ENCODE measurements around the gene HLA-DOB.

The HLA-DOB gene

DNA sequence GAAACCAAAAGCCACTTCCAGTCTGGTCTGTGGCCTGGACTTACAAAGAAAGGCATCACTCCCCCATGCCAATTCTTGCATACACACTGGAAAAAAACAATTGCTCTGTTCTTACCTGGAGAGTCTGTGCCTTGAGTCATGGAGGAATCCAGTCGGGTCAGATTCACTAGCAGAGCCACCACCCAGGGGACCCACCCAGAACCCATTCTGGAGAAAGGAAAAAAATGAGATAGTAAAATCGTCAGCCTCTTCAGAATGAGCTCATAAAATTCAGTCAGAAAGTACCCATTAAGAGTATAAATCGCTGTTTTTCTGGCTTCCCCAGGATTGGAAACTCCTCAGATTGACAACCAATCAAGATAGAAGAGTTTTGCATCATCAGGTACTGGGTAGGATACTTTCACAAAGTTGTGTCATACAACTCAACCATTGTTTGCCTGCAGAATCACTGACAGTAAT lies at the start of gene HLA-DOB:
Gene HLA-DOB, minus strand, starts transcription at position 257 of the 459 bp plus-strand sequence. Its CDS starts 51 bp downstream, at position 206.
- H3K4me3 ChIP-seq (ENCODE audit: low read depth, low read length): no peak within 1 kb of the TSS

DNA sequence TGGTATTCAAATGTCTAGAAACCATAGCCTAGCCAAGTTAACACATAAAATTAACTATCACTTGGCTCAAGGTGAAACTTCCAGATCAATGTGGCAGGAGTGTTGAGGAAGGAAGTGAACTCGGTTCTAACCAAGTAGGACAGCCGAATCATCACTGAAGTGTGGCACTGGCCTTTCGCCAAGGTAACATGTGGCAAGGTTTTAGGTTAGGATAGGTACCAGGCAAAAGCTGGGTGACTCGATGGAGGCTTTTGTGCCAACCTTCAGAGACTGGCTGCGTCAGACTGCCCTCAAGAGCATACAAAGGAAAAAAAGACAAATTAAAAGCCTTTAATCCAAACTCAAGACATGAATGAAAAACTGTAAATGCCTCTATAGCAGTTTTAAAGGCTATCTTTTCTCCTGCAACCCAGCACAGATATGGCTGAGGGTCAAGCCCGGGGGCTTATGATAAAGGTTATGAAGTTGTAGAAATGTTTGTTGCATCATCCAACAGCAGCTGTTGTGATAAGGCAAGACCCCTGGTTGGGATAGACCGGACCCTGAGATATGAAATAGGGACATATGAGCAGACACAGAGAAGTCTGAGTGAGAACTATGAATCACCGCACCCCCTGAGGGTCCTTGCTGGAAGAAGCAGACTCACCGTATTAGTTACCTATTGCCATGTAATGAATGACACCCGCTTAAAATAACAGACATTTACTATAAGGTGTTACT lies 49.1 kb upstream of the HLA-DOB start:
- H3K4me3 ChIP-seq (ENCODE audit: low read depth, low read length): no peak overlapping the region

DNA sequence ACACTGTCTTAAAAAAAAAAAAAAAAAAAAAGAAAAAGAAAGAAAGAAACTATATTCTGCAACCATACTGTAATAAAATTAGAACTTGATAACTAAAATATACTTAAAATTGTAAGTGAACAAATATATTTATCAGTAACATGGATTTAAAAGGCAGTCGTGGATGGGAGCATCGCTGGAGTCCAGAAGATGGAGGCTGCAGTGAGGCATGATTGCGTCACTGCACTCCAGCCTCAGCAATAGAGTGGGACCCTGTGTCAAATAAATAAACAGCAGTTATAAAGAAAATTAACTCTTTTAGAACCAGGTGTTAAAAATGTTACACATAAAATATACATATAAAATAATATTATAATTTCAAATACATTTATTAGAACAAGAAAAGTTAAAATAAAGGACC lies 45.9 kb upstream of the HLA-DOB start:
- no peak overlapping the region for H3K4me3 ChIP-seq (ENCODE audit: low read depth, low read length)

DNA sequence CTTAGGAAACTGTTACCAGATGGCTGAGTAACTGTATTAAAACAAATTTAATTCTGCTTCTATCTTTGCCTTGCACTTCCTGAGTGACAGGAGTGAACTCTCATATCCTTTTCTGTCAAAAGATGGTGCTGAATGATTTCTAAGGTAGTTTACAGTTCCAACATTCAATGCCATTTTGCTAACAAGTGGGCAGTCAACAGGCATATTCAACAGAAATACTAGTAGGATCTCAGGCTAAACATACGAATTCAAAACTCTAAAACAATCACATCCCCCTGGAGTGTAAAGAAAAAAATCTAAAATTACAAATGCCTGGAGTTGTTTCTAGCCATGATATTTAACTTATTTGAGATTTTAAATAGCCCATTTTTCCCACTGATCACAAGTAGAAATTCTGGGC lies 43.9 kb upstream of the HLA-DOB start:
- H3K4me3 ChIP-seq (ENCODE audit: low read depth, low read length): no peak overlapping the region

DNA sequence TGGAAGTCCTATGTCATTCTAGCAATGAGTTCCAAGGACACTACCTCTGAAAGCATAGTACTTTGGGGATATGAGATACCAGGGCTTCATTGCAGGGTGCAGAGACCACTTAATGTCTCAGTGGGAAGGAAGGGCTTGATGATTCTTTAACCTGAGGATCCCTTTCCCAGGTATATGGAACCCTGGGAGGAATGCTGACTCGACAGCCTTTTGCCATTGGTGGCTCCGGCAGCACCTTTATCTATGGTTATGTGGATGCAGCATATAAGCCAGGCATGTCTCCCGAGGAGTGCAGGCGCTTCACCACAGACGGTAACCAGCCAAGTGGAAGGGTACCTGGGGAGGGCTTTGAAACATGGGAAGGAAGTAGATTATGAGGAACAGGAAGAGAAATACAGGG lies 41.4 kb upstream of the HLA-DOB start:
- H3K4me3 ChIP-seq (ENCODE audit: low read depth, low read length): no peak overlapping the region

DNA sequence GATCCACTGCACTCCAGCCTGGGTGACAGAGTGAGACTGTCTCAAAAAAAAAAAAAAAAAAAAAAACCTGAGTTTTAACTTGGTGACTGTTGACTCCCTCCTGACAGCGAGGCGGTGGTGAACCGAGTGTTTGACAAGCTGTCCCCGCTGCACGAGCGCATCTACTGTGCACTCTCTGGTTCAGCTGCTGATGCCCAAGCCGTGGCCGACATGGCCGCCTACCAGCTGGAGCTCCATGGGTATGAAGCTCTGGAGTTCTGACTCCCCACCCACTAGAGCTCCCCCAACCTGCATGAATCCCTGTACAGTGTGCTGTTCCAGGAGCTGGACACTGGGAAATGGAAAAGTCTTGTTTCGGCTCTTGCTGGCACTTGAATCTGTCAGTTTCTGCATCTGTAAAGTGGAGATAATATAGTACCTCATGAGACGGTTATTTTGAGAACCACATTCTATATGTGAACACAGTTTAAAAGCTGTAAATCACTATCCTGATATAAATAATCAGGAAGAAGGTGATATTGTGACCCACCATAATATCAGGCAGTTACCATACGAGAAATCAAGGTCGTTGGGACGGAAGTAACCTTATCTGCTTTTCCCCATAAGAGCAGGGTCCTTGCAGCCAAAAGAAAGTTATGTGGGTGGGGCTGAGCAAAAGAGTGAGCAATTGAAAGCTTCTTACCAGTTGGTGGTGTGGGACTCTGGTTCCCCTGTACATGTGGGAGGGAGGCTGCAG lies 40.5 kb upstream of the HLA-DOB start:
- H3K4me3 ChIP-seq (ENCODE audit: low read depth, low read length): no peak overlapping the region

DNA sequence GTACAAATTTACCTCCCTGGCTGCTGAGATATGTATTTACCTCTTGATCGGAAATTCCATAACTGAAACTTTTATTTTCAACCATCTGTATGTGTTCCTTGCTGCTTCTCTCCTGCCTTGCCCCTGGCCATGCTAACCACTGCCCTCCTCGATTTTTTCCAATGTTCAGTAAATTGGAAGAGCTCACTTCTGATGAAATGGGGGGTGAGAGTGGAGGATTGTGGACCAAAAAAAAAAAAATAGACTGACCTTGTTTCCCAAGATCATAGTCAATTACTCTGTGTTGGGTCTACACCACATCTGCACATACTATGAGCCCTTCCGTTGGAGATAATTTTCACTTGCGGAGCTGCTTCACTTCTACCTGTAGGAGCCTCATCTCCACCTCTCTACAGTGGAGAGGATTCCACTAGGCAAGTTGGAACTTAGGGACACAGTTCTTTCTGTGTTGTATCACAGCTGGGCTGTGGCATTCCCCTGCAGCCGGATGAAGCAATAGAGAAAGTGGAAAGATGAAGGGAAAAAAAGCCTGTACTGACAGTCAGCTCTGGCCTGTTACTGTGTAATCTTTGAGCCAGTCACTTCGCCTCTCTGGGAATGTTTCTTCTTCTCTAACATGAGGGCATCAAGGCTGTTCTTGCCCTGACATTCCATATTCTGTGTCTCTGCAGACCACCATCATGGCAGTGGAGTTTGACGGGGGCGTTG lies 38.8 kb upstream of the HLA-DOB start:
- no peak overlapping the region for H3K4me3 ChIP-seq (ENCODE audit: low read depth, low read length)

DNA sequence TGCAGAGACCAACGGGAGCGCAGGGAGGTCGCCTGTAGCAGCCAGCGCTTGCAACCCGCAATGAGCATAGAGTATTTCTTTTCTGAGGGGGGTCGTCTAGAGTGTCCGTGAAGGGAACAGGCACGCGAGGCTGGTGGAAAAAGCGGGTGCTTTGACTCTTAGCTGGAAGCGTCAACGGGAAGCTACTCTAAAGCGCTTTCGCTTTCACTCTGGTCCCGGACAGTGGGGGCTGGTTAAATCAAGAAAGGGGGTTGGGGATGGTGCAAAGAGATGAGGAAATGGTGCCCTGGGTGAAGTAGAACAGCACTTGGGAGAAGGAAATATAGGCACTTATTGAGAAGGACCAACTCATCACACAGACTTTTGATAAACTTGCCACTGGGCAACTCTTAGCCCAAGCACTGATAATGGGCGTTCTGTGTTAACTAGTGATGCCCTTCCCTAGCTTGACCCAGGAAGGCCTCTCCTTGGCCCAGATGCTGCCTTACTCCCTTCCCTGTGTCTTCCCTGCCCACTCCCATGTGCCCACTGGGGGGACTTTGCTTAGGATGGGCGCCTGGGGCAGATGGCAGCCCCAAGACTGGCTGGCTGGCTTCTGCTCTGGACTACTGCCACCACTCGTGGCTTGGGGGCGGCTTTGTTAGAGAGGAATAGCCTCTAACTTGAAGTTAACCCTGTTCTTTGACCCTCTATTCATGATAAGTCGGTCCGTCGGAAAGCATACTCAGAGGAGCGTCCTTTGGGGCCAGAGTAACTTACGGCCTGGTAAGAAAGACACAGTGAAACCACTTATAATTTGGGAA lies 37.8 kb upstream of the HLA-DOB start:
- peak overlapping the region; percentile 75 for H3K4me3 ChIP-seq (ENCODE audit: low read depth, low read length)

DNA sequence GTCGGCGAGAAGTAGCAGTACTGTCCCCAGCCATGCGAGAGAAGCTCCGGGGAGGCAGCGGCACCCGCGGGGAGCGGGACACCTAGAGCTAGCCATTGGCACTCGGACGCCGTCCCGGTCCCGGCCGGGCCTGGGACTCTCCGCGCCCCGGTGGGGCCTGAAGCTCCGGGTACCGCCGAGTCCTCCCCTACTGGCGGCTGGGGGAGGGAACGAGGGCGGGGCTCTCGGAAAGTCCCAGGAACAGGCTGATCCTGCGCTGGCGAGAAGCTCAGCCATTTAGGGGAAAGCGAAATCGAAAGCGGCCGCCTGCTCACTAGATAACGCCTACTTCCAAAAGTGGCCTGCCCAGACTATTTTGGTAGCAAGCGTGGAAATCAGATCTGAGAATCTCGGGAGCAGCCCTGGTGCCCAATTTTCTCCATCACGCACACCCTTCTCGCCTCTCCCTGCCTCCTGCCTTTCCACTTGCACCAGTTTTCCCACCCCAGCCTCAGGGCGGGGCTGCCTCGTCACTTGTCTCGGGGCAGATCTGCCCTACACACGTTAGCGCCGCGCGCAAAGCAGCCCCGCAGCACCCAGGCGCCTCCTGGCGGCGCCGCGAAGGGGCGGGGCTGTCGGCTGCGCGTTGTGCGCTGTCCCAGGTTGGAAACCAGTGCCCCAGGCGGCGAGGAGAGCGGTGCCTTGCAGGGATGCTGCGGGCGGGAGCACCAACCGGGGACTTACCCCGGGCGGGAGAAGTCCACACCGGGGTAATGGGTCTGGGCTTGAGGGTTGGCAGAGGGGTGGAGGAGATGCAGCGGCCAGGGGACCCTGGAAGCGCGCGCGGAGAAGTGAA lies 37.0 kb upstream of the HLA-DOB start, which contains the start of the genes PSMB9 and TAP1:
Gene PSMB9, plus strand, starts transcription at position 652 of the 835 bp plus-strand sequence. Its CDS starts 38 bp downstream, at position 690.
Gene TAP1, minus strand, starts transcription at position 164 of the 835 bp plus-strand sequence. Its CDS starts 68 bp downstream, at position 96.
- peak within 1 kb of the TSS; percentile 75 for H3K4me3 ChIP-seq (ENCODE audit: low read depth, low read length)

DNA sequence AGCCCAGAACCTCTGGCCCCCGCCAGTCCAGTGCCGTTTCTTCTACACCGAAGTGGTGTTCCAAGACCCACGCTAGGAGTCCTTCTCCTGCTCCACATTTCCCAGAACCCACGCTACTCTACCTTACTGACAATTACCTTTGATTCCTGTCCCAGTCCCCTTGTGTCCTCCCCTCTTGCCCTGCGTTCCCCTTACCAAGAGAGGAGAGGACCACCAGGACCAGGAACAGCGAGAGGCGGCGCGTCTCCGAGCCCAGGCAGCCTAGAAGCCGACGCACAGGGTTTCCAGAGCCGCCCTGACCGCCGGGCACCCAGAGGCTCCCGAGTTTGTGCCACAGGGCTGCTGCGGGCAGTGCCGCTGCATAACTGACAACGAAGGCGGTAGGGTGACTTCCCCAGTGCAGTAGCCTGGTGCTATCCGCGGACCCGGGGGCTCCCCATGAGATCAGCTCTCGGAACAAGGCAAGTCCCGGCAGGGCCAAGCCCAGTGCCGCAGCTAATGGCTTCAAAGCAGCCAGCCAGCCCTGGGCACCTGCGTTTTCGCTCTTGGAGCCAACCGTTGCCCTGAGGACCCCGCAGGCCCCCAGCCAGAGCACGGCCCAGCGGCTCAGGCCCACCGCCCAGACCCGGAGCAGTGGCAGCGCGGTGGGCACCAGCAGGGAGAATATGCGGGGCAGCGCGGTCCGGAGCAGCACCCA lies 36.2 kb upstream of the HLA-DOB start:
- peak overlapping the region; percentile 75 for H3K4me3 ChIP-seq (ENCODE audit: low read depth, low read length)

DNA sequence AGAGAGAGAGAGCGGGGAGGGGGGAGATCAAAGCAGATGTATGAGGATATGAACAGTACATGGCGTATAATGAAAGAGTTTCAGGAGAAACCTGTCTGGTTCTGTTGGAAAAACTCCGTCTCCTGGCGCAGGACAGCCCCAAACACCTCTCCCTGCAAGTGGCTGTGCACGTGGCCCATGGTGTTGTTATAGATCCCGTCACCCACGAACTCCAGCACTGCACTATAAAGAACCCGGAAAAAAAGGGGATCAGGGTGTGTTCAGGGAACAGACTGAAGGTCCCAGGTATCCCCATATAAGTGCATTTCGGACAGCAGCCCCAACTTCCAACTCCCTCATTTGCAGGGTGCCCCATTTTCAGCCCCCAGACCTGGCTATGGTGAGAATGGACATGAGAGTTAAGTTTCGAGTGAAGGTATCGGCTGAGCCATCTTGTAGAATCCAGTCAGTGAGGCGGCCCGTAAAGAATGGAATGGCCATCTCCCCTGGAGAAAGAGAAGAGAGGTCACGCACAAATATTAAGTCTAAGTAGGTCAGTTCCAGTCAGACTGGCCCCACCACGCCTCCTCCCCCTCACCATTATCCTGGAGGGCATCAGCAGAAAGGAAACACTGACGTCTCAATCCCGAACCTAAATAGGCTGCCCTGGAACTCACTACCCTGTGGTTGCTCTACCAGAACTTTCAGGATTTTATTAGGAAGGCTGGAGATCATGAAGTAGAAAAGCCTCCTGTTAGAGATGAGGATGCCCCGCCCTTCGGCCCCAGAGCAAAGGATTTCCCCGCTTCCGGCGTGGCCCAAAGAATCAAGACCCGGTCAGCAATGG lies 35.4 kb upstream of the HLA-DOB start:
- peak overlapping the region; percentile 75 for H3K4me3 ChIP-seq (ENCODE audit: low read depth, low read length)

DNA sequence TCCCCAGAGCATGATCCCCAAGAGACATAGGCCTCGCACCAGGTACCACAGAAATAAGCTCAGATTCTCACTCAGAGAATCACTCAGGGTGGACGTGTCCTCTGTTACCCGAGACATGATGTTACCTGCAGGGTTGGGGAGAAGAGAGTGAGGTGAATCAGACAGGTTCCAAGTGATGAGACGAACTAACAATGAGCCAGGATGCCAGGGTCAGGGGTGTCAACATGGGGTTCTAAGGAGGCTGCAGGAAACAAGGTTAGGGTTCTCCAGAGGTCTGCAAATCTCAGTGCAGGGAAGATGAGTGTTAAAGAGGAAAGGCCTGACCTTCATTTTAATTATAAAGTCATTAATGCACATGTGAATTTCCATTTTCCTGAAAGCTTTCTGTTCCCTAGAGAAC lies 34.2 kb upstream of the HLA-DOB start:
- H3K4me3 ChIP-seq (ENCODE audit: low read depth, low read length): no peak overlapping the region

DNA sequence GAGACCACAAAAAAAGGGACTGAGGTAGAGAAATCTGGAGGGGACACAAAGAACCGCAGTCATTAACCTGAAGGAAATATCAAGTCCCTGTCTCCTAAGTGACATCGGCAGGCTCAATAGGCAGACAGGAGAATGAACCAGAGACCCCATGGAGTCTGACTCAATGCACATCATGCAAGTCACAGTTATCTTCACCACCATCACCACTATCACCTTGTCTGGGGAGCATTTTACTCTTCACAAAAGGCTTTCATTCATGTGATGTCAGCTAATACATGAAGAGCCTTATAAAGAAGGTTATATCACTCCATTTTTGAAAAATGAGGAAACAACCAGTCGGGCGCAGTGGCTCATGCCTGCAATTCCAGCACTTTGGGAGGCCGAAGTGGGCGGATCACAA lies 32.3 kb upstream of the HLA-DOB start:
- no peak overlapping the region for H3K4me3 ChIP-seq (ENCODE audit: low read depth, low read length)

DNA sequence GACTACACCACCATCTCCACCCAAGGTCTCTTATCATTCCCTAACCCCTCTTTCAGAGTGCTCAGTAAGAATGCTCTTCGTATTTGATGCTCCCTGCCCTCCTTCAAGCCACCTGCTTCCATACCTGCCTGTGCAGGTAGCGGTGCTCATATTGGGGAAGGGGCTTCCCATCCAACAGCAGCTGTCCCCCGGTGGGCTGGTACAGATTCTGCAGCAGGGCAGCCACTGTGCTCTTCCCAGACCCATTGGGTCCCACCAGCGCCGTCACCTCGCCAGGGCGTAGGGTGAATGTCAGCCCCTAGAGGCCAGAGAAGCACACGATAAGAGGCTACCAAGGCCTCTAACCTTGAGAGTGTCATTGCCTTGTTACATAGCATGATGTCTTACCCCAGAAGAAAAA lies 31.0 kb upstream of the HLA-DOB start:
- no peak overlapping the region for H3K4me3 ChIP-seq (ENCODE audit: low read depth, low read length)

DNA sequence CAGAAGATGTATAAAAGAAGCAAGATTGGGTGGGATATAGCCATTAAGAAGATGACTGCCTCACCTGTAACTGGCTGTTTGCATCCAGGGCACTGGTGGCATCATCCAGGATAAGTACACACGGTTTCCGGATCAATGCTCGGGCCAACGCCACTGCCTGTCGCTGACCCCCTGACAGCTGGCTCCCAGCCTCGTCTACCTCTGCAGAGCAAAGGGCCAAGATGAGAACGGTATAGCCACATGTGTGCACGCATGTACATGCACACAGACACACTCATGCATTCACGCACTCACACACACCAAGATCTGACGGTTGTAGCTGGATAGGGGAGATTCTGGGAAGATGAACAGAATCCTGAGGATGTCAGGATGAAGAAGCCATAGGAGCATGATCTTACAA lies 30.2 kb upstream of the HLA-DOB start:
- no peak overlapping the region for H3K4me3 ChIP-seq (ENCODE audit: low read depth, low read length)

DNA sequence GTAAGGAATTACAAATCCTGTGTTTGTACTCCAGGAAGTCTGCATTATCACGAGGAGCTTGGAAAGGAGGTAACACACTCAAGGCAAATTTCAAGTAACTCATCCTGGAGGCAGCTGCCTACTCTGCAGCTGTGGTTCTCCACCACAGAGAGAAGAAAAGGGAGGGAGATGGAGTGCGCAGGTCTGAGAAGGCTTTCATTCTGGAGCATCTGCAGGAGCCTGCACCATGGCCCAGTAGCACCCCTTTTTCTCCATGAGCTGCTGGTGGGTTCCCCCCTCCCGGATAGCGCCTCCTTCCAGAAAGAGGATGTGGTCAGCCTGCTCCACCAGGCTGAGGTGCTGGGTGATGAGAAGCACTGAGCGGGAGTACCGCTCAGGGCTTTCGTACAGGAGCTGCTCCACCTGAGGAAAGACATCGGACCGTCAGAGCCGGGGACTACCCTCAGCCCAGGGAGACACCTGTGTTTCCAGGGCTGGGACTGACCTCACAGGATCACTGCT lies 28.6 kb upstream of the HLA-DOB start:
- H3K4me3 ChIP-seq (ENCODE audit: low read depth, low read length): no peak overlapping the region

DNA sequence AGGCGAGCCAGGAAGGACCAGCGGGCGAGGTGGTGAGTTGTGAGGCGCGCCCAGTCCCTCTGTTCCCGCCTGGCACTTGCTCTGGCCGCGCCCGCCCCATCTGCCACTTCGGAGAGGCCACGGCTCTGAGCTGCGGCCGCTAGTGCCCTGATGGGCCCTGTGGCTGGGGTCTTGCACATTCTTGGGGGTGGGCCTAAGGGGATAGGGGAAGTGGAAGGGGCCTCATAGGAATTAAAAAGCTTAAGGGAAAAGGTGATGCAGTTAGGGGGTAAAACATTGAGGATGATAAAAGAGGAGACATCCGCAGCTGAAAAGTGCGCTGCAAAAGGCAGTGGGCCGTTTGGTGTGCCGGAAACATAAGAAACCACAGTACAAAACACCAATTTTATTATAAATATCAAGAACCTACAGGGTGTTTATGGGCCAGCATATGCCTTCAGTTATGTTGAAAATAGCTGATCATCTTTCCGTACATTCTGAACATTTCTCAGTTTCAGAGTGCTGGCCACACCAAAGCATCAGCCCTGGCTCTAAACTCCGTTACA lies 28.1 kb upstream of the HLA-DOB start:
- H3K4me3 ChIP-seq (ENCODE audit: low read depth, low read length): no peak overlapping the region
